A549 treated with AZD2906 at 1 μM for 4 hours (cell line): ENCODE data around the gene TRAPPC2. TPM values are rescaled to one million over a fixed set of nuclear protein-coding genes. Genes with fewer than 3 reads are reported as not detected.

Source experiments
- total RNA-seq: library from RNA; stranded (reverse); fragments of 200-300 nt; extraction: Qiagen RNA extraction; gene quantifications from 5 replicates; pipeline ENCODE4 v1.2.3, GENCODE V29; 2022

The TRAPPC2 gene
- total RNA-seq = 7.0 to 8.5 TPM (median 7.3 TPM) in 5 replicates

DNA sequence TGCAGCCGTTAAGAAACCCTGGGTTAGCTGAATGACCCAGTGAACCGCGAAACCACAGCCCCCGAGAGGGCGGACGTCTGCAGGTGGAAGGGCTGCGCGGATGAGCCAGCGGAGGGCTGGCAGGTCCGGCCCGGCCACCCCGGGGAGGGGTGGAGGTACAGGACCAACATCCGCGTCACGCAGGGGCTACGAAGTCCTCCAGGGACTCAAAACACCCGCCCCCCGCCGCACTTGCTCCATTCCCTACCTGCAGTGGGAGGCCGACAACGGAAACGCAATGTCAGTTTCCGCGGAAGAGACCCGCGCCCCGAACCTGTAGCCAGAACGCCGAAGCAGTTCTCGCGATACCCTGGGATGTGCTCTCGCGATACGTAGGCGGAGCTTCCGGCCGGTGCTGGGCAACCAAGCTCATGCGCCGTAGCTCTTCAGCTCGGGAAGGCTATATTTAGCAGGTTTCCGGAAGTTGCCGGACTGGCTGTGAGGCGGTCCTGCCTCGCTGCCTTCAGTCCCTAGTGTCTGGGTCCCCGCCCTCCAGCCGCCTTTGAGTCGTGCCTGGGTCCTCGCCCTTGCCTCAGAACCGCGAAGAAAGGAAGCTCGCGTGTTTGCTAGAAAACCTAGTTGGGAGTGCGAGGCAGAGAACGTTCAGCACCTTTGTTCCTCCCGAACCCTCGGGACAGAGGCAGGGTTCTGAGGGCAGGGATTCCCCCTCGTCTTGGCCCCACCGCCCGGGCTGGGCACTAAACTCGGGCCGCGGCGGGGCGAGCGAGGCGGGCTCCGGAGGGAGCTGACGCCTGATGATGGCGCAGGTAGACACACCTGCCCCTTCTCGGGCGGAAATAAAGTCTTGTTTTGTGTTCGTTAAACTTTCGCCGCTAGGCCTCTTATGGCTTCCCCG lies at the start of gene TRAPPC2, which contains the start of gene OFD1:
TSS of gene TRAPPC2 (minus strand) at position 343 of the 895 bp plus-strand sequence. CDS start 14,657 bp downstream, outside the sequence.
TSS of gene OFD1 (plus strand) at position 471 of the 895 bp plus-strand sequence. CDS start at position 795, 324 bp downstream.

DNA sequence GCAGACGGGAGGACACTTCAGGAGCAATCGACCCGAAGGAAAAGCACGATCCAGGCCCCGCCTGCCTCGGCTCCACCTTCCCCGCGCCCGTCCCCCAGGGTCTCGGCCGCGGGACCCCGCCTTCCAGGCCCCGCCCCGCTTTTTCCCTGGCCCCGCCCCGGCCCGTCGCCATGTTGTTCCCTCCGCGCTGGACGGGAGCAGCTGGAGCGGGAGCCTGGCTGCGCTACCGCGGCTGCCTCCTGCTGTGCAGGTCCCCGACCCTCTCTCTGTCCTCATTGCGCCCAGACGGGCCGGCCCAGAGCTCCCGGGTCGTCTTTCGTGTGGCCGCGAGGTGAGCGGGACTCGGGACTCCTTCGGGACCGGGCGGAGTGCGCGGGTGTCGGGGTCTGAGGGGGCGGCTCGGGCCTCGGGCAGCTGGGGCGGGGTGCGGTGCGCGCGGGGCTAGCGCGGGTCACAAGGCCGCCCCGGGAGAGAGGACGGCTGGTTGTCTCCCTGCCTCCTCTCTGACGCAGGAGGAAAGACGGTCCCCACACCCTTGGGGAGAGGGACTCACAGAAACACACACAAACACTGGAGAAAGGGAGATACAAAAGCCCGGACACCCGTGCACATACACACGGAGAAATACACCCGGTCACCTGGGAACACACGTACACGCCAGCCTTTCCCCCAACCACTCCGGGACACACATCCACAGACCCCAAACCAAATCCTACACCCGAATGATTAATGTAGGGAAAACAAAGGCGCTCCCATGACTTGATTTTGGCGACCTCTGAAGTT lies 45.3 kb downstream of the TRAPPC2 start, which contains the start of gene RAB9A:
TSS of gene RAB9A (plus strand) at position 171 of the 783 bp plus-strand sequence. CDS start 19,619 bp downstream, outside the sequence.

Other genes starting within 250 kb of the TRAPPC2 start
- not detected in 5 replicates for gene EGFL6, start 165.0 kb downstream of the TRAPPC2 start, total RNA-seq
- gene TCEANC, start 81.5 kb downstream of the TRAPPC2 start, total RNA-seq = 0.55 to 0.80 TPM (median 0.70 TPM) in 5 replicates
- gene RAB9A, start 45.5 kb downstream of the TRAPPC2 start, total RNA-seq = 28.0 to 32.3 TPM (median 29.2 TPM) in 5 replicates
- gene OFD1, start 128 bp upstream of the TRAPPC2 start, total RNA-seq = 10.9 to 13.1 TPM (median 11.5 TPM) in 5 replicates
- 0.24 to 0.61 TPM (median 0.39 TPM) in 5 replicates for gene GPM6B, start 82.5 kb upstream of the TRAPPC2 start, total RNA-seq